A673 (cell line): ENCODE measurements around the gene BOLA2.
"Not testable (repeated sequence)": the region's sequence is repeated elsewhere in the genome, so short reads cannot be mapped to it uniquely, and the experiment has no call there.

ENCODE experiments used
- CTCF ChIP-seq: fragments of 300-800, 200-600 bp; sonication (generic); conservative IDR thresholded peaks from 2 replicates; pipeline ENCODE4 v1.5.1; 2017; ENCODE audit warnings: low read depth, mild to moderate bottlenecking, antibody characterized with exemption, low read length, moderate library complexity, mixed read lengths
- EZH2 ChIP-seq: fragments of 200-600 bp; sonication (generic); IDR thresholded peaks from 2 replicates; pipeline ENCODE4 v1.6.1; 2017; ENCODE audit warnings: borderline replicate concordance, low read depth, mild to moderate bottlenecking, mixed read lengths, antibody characterized with exemption, low read length; ENCODE audit not compliant: poor library complexity, severe bottlenecking

DNA sequence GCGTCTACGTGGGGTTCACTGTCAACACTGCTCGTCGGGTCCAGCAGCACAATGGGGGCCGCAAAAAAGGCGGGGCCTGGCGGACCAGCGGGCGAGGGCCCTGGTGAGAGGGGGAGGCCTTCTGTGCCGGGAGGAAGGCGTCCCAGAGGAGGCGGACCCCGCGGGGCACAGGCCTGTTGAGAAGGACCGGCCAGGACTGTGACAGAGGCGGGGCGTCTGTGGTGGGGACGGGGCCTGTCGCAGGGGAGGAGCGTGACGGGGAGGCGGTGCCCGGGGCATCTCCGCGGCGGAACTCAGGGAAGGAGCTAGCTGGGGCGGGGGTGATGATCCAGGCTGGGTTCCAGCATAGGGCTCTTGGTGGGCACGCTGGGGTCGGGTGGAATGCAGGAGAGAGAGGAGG lies 677 bp upstream of the BOLA2 start:
- not testable (repeated sequence) for TF ChIP-seq EZH2, CTCF
